Measurements from ENCODE around the gene CLCN3.
A peak's percentile ranks its signal among the peaks of the same experiment; 100 is the strongest.
"Not testable (repeated sequence)": the region's sequence is repeated elsewhere in the genome, so short reads cannot be mapped to it uniquely, and the experiment has no call there.

CLCN3 gene

DNA sequence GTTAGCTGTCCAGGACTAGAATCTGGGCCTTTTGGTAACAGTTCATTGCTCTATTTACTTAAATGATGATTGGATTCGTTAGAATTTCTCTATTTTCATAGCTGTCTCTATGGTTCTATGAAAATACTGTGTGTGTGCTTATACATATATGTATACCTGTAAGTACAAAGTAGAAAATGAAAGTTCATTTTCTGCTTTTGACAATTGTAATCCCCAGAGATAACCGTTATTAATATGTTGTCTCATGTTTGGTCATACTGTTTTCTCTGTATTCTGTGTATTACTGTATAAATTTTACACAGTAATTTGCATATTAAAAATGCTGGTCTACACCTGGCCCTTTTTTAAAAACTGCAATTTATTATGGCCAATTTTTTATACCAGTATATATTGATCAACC is 55.4 kb downstream of the CLCN3 start:
- TF ChIP-seq POU2F2 (IDR thresholded peaks at IDR 0.05; ENCODE audit: low read depth, low read length) = no peak
- no peak for TF ChIP-seq SPI1 (IDR thresholded peaks at IDR 0.05; ENCODE audit: low read depth, low read length)
- no peak for TF ChIP-seq POLR2A (IDR thresholded peaks at IDR 0.05; ENCODE audit: low read depth, low read length)
- TF ChIP-seq PAX5 (IDR thresholded peaks at IDR 0.05; ENCODE audit: insufficient read depth, low read length, severe bottlenecking) = no peak
- no peak for TF ChIP-seq POLR2AphosphoS5 (IDR thresholded peaks at IDR 0.05; ENCODE audit: low read depth, low read length)
- no peak for TF ChIP-seq TAF1 (IDR thresholded peaks at IDR 0.05; ENCODE audit: low read depth, low read length)
- DNase-seq (ENCODE audit: insufficient read length, low spot score) (no peak), FAIRE-seq (no peak)

- no peak for TF ChIP-seq POU2F2 (IDR thresholded peaks at IDR 0.05; ENCODE audit: low read depth, low read length)
- TF ChIP-seq POLR2A (IDR thresholded peaks at IDR 0.05; ENCODE audit: low read depth, low read length) = no peak
- TF ChIP-seq TAF1 (IDR thresholded peaks at IDR 0.05; ENCODE audit: low read depth, low read length) = no peak
- TF ChIP-seq PAX5 (IDR thresholded peaks at IDR 0.05; ENCODE audit: insufficient read depth, low read length, severe bottlenecking) = no peak
- no peak for TF ChIP-seq POLR2AphosphoS5 (IDR thresholded peaks at IDR 0.05; ENCODE audit: low read depth, low read length)
- TF ChIP-seq SPI1 (IDR thresholded peaks at IDR 0.05; ENCODE audit: low read depth, low read length) = no peak
- no peak for DNase-seq (ENCODE audit: insufficient read length, low spot score)
- peak; percentile 23 for FAIRE-seq
Observed at GRCh38 chr4:169677150-169677748, 56.9 kb downstream of the CLCN3 start.

GRCh38 chr4:169678486-169678885 is 58.1 kb downstream of the CLCN3 start:
- FAIRE-seq; DNase-seq (ENCODE audit: insufficient read length, low spot score): not testable (repeated sequence)

- not testable (repeated sequence) for FAIRE-seq; DNase-seq (ENCODE audit: insufficient read length, low spot score)
Observed at GRCh38 chr4:169678951-169679591, 58.7 kb downstream of the CLCN3 start.

GRCh38 chr4:169682372-169683047 is 62.1 kb downstream of the CLCN3 start:
- DNase-seq (ENCODE audit: insufficient read length, low spot score) (no peak), FAIRE-seq (no peak)
- TF ChIP-seq PAX5 (IDR thresholded peaks at IDR 0.05; ENCODE audit: insufficient read depth, low read length, severe bottlenecking) = no peak
- no peak for TF ChIP-seq TAF1 (IDR thresholded peaks at IDR 0.05; ENCODE audit: low read depth, low read length)

DNA sequence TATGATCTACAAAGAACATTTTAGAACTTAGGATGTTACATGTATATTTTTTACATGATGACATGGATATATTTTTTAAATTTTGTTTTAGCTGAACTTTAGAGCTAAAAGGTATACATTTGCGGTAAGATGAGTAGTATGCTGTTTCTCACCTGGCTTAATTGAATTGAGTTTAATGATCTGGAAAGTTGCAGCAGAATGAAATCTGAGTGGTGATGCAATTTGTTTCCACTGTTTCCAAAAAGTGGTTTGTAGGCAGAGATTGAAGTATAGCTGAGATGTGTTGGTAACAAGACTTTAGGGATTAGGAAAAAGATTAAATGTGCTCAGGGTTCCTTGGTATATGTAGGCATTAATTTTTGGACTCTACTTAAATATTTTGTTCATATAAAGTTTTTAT is 69.3 kb downstream of the CLCN3 start:
- FAIRE-seq (peak; percentile 23), DNase-seq (ENCODE audit: insufficient read length, low spot score) (no peak)
- TF ChIP-seq SPI1 (IDR thresholded peaks at IDR 0.05; ENCODE audit: low read depth, low read length) (no peak), TAF1 (IDR thresholded peaks at IDR 0.05; ENCODE audit: low read depth, low read length) (no peak), PAX5 (IDR thresholded peaks at IDR 0.05; ENCODE audit: insufficient read depth, low read length, severe bottlenecking) (no peak), POU2F2 (IDR thresholded peaks at IDR 0.05; ENCODE audit: low read depth, low read length) (no peak), POLR2A (IDR thresholded peaks at IDR 0.05; ENCODE audit: low read depth, low read length) (no peak), POLR2AphosphoS5 (IDR thresholded peaks at IDR 0.05; ENCODE audit: low read depth, low read length) (no peak)

GRCh38 chr4:169690787-169691186 is 70.4 kb downstream of the CLCN3 start:
- no peak for FAIRE-seq
- DNase-seq (ENCODE audit: insufficient read length, low spot score) = no peak

GRCh38 chr4:169698331-169698730 is 78.0 kb downstream of the CLCN3 start:
- no peak for FAIRE-seq
- no peak for DNase-seq (ENCODE audit: insufficient read length, low spot score)
- TF ChIP-seq POLR2A (IDR thresholded peaks at IDR 0.05; ENCODE audit: low read depth, low read length) = no peak
- TF ChIP-seq SPI1 (IDR thresholded peaks at IDR 0.05; ENCODE audit: low read depth, low read length) = no peak
- no peak for TF ChIP-seq PAX5 (IDR thresholded peaks at IDR 0.05; ENCODE audit: insufficient read depth, low read length, severe bottlenecking)
- TF ChIP-seq POU2F2 (IDR thresholded peaks at IDR 0.05; ENCODE audit: low read depth, low read length) = no peak
- TF ChIP-seq TAF1 (IDR thresholded peaks at IDR 0.05; ENCODE audit: low read depth, low read length) = no peak
- no peak for TF ChIP-seq POLR2AphosphoS5 (IDR thresholded peaks at IDR 0.05; ENCODE audit: low read depth, low read length)

More at GRCh38 chr4:169690787-169691186, 70.4 kb downstream of the CLCN3 start:
- no peak for TF ChIP-seq SPI1 (IDR thresholded peaks at IDR 0.05; ENCODE audit: low read depth, low read length)

GRCh38 chr4:169707958-169708643 is 87.7 kb downstream of the CLCN3 start:
- no peak for DNase-seq (ENCODE audit: insufficient read length, low spot score)
- FAIRE-seq = no peak
- no peak for TF ChIP-seq PAX5 (IDR thresholded peaks at IDR 0.05; ENCODE audit: insufficient read depth, low read length, severe bottlenecking)
- TF ChIP-seq POU2F2 (IDR thresholded peaks at IDR 0.05; ENCODE audit: low read depth, low read length) = no peak
- TF ChIP-seq POLR2AphosphoS5 (IDR thresholded peaks at IDR 0.05; ENCODE audit: low read depth, low read length) = no peak
- TF ChIP-seq SPI1 (IDR thresholded peaks at IDR 0.05; ENCODE audit: low read depth, low read length) = no peak
- TF ChIP-seq TAF1 (IDR thresholded peaks at IDR 0.05; ENCODE audit: low read depth, low read length) = no peak
- TF ChIP-seq POLR2A (IDR thresholded peaks at IDR 0.05; ENCODE audit: low read depth, low read length) = no peak

- FAIRE-seq = no peak
- TF ChIP-seq POLR2AphosphoS5 (IDR thresholded peaks at IDR 0.05; ENCODE audit: low read depth, low read length) (no peak), TAF1 (IDR thresholded peaks at IDR 0.05; ENCODE audit: low read depth, low read length) (no peak), POLR2A (IDR thresholded peaks at IDR 0.05; ENCODE audit: low read depth, low read length) (no peak), PAX5 (IDR thresholded peaks at IDR 0.05; ENCODE audit: insufficient read depth, low read length, severe bottlenecking) (no peak), POU2F2 (IDR thresholded peaks at IDR 0.05; ENCODE audit: low read depth, low read length) (no peak), SPI1 (IDR thresholded peaks at IDR 0.05; ENCODE audit: low read depth, low read length) (no peak)
Observed at GRCh38 chr4:169715826-169716225, 95.4 kb downstream of the CLCN3 start.

More at GRCh38 chr4:169715826-169716225, 95.4 kb downstream of the CLCN3 start:
- DNase-seq (ENCODE audit: insufficient read length, low spot score) = no peak

Data from GM12891 (cell line).